ENCODE measurements around the gene MPHOSPH10. TPM values are rescaled to one million over a fixed set of nuclear protein-coding genes. Genes with fewer than 3 reads are reported as not detected.
"Not testable (repeated sequence)": the region's sequence is repeated elsewhere in the genome, so short reads cannot be mapped to it uniquely, and the experiment has no call there.

Gene MPHOSPH10
- total and polyA plus RNA-seq, 10 of the 15 experiments (the other 5 are each of a cell fraction or from before 2014, with no cell fraction given): 23.8 to 56.8 (median 41.3) TPM

DNA sequence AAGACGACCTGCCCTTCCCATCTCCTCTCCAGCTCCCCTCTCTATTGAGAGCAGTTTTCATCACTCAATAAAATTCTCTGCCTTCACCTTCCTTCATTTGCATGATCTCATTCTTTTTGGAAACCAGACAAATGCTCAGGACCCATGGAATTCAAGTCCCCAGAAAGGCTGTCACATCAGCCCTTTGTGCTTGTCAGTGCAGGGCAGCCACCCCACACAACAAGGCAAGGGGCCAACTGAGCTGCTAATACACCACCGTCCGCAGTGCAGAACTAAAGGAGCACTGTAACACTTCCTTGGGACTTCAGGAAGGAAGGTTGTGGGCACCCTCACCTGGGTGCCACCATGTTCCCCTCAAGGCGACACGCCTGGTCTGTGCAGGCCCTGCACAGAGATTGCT lies 26.6 kb upstream of the MPHOSPH10 start:
- SMC1A ChIA-PET (ENCODE audit: uncharacterized antibody, unreplicated experiment): interaction anchor here (0.9 kb wide), 1 partner anchor 32 kb away, joined by 3 read pairs; no protein-coding TSS in a partner anchor

DNA sequence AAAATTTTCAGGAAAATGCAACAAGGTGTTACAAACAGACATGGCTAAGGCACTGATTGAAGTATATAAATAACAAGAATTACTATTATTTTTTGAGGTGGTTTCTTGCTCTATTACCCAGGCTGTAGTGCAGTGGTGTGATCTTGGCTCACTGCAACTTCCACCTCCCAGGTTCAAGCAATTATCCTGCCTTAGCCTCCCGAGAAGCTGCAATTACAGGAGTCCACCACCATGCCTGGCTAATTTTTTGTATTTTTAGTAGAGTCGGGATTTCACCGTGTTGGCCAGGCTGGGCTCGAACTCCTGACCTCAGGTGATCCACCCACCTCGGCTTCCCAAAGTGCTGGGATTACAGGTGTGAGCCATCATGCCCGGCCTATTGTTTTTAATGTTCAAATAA lies 24.0 kb upstream of the MPHOSPH10 start:
- FAIRE-seq; H3K79me2 ChIP-seq (ENCODE audit: control insufficient read depth, insufficient read depth, low read length); DNase-seq (ENCODE audit: low read depth, low spot score); H2AFZ ChIP-seq (ENCODE audit: control insufficient read depth, low read depth, low read length); H3K9me3 ChIP-seq (replicated peaks; ENCODE audit: control insufficient read depth, insufficient read depth, low read length); H3K27me3 ChIP-seq (replicated peaks in 1 of 2; ENCODE audit: control insufficient read depth in 2 of 2, insufficient read depth in 2 of 2, low read length in 1 of 2); ATAC-seq; H3K4me3 ChIP-seq; BruUV-seq (replicated peaks); H3K4me1 ChIP-seq (ENCODE audit: control insufficient read depth, insufficient read depth, low read length); SMC1A ChIA-PET (ENCODE audit: uncharacterized antibody, unreplicated experiment); H3K36me3 ChIP-seq (ENCODE audit: control insufficient read depth in 2 of 2, insufficient read depth in 2 of 2, low read length in 1 of 2); intact Hi-C loops (cut with micrococcal nuclease; ENCODE audit: unreplicated experiment); H3K9ac ChIP-seq (ENCODE audit: control insufficient read depth, insufficient read depth, low read length); in situ Hi-C loops (cut with MboI); H4K20me1 ChIP-seq (ENCODE audit: control insufficient read depth, insufficient read depth); H3K4me2 ChIP-seq (ENCODE audit: control insufficient read depth, insufficient read depth); H3K27ac ChIP-seq (ENCODE audit: control insufficient read depth, insufficient read depth): not testable (repeated sequence)
- WGBS (ENCODE audit: insufficient coverage, insufficient replicate concordance, low lambda C conversion rate, missing lambda C conversion rate): 87% methylated on average over 6 of the region's 6 CpGs
- RAD21 ChIA-PET (ENCODE audit: unreplicated experiment): interaction anchor here (0.9 kb wide), 1 partner anchor 24 kb away, joined by 3 read pairs; the partner anchor contains the start of gene MPHOSPH10
- POLR2A ChIA-PET: interaction anchor here (0.6 kb wide), 1 partner anchor 19 kb away, joined by 3 read pairs; no protein-coding TSS in a partner anchor
- CTCF ChIA-PET: interaction anchor here (0.7 to 1.2 kb wide), 2 partner anchors 24 to 1112 kb away, joined by 3 read pairs; partner anchors contain the start of genes MCEE and MPHOSPH10

More for the DNA sequence above, 26.6 kb upstream of the MPHOSPH10 start:
- in situ Hi-C loops (cut with MboI) (no loop called here), intact Hi-C loops (cut with micrococcal nuclease; ENCODE audit: unreplicated experiment) (no loop called here)
- ChIA-PET CTCF (interaction anchor here (0.7 to 5.3 kb wide), 3 partner anchors 23 to 53 kb away, joined by 3 to 58 read pairs (median 4); no protein-coding TSS in a partner anchor), RAD21 (ENCODE audit: unreplicated experiment) (no interaction called here), POLR2A (no interaction called here)
- FAIRE-seq (no peak), ATAC-seq (no peak), DNase-seq (ENCODE audit: low read depth, low spot score) (no peak)
- BruUV-seq (replicated peaks): no TSS peak
- 77% methylated on average over 5 of the region's 5 CpGs for WGBS (ENCODE audit: insufficient coverage, insufficient replicate concordance, low lambda C conversion rate, missing lambda C conversion rate)
- Histone ChIP-seq H3K4me1 (ENCODE audit: control insufficient read depth, insufficient read depth, low read length) (no peaks in the 10 kb centered on the region), H3K79me2 (ENCODE audit: control insufficient read depth, insufficient read depth, low read length) (no peaks in the 10 kb centered on the region), H3K27ac (ENCODE audit: control insufficient read depth, insufficient read depth) (no peak overlapping the region), H3K9me3 (replicated peaks; ENCODE audit: control insufficient read depth, insufficient read depth, low read length) (no peaks in the 10 kb centered on the region; the same call in 2 of the 3 replicates), H3K9ac (ENCODE audit: control insufficient read depth, insufficient read depth, low read length) (no peak overlapping the region), H3K4me3 (no peak overlapping the region), H3K27me3 (replicated peaks in 1 of 2; ENCODE audit: control insufficient read depth in 2 of 2, insufficient read depth in 2 of 2, low read length in 1 of 2) (no peaks in the 10 kb centered on the region), H2AFZ (ENCODE audit: control insufficient read depth, low read depth, low read length) (no peak overlapping the region), H4K20me1 (ENCODE audit: control insufficient read depth, insufficient read depth) (no peaks in the 10 kb centered on the region), H3K36me3 (ENCODE audit: control insufficient read depth in 2 of 2, insufficient read depth in 2 of 2, low read length in 1 of 2) (no peaks in the 10 kb centered on the region), H3K4me2 (ENCODE audit: control insufficient read depth, insufficient read depth) (no peak overlapping the region)
- TF ChIP-seq ZNF384 (IDR thresholded peaks at IDR 0.05; ENCODE audit: borderline replicate concordance, low read depth, low read length): no peak
